ENCODE measurements around the gene CHIA.

DNA sequence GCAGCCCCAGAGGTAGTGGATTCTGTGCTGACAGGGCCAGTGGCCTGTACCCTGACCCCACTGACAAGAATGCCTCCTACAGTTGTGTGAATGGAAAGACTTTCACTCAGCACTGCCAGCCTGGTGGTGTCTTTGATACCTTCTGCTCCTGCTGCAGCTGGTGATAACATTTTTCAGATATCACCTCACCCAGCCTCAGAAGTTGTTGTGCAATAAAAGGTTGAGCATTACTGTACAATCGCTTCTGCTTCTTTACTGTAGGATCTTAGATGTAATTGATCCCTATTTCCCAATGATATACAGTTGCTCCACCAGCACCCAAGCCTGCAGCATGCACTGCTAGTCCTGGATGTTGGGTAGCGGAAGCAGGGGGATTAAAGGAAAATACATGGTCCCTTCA is 4.8 kb upstream of the CHIA start:
- TF ChIP-seq EZH2phosphoT487 (IDR thresholded peaks at IDR 0.05; ENCODE audit: insufficient read depth, low read depth) (no peak), EZH2 (IDR thresholded peaks at IDR 0.05; ENCODE audit: insufficient read depth, poor library complexity, severe bottlenecking) (no peak)

Measured in GM23248 (cell line).